ENCODE data around the gene GINS2.

GINS2 gene

DNA sequence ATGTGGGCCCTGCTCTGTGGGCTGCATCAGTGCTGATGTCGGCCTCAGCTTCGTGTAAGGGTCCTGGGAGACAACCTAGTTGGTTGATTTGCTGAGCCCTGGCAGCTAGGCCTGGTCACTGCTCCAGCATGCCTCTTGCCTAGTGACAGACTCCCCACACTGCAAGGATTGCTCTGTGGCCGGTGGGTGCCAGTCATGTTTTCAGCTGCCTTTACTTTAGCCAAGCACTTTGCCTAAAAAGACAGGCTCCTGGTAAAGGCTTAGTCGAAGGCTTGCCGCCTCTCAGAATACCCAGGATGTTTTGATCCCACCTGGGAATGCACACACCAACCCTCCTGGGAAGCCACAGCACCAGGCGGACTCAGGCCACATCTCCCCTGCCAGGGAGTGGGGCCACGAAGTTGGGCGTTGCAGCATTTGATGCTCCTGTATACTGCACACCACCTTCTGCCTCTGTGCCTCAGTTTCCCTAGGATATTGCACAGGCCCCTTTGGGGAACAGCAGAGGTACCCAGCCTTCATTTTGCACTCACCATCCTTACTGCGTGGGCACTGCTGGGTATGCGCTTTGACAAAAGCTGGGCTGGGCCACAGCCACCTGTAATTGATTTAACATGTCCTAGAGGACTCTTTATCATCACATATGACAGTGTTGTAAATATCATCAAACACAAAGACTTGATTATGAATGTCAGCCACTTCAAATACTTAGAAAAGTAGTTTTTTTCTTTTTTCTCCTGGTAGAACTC is 19.9 kb downstream of the GINS2 start:
- no peak overlapping the region for H3K9ac ChIP-seq (ENCODE audit: low read length)
- H2AFZ ChIP-seq (ENCODE audit: low read length): no peak overlapping the region
- H3F3A ChIP-seq (ENCODE audit: insufficient read depth, low read length): no peaks in the 10 kb centered on the region
- no peak overlapping the region for H3K4me2 ChIP-seq (ENCODE audit: low read length)
- no peaks in the 10 kb centered on the region for H3K4me1 ChIP-seq (ENCODE audit: insufficient read depth, low read length, severe bottlenecking)
- no peaks in the 10 kb centered on the region for H3K27me3 ChIP-seq (ENCODE audit: insufficient read depth, low read length)
- no peaks in the 10 kb centered on the region for H4K20me1 ChIP-seq (ENCODE audit: insufficient read depth, low read length)
- H3K79me2 ChIP-seq (ENCODE audit: insufficient read depth, low read length): no peaks in the 10 kb centered on the region
- no peaks in the 10 kb centered on the region for H3K9me2 ChIP-seq (ENCODE audit: low read depth, low read length)
- TF ChIP-seq EZH2 (IDR thresholded peaks at IDR 0.05; ENCODE audit: borderline replicate concordance, low read length): no peak
- H3K4me3 ChIP-seq (ENCODE audit: low read depth, low read length, poor library complexity, severe bottlenecking): no peak overlapping the region
- no peaks in the 10 kb centered on the region for H3K9me3 ChIP-seq (ENCODE audit: low read length)
- peaks cover 98% of the 10 kb centered on the region for H3K36me3 ChIP-seq (ENCODE audit: insufficient read depth, low read length)
- no peak overlapping the region for H3K27ac ChIP-seq (ENCODE audit: low read depth, low read length, poor library complexity, severe bottlenecking)

DNA sequence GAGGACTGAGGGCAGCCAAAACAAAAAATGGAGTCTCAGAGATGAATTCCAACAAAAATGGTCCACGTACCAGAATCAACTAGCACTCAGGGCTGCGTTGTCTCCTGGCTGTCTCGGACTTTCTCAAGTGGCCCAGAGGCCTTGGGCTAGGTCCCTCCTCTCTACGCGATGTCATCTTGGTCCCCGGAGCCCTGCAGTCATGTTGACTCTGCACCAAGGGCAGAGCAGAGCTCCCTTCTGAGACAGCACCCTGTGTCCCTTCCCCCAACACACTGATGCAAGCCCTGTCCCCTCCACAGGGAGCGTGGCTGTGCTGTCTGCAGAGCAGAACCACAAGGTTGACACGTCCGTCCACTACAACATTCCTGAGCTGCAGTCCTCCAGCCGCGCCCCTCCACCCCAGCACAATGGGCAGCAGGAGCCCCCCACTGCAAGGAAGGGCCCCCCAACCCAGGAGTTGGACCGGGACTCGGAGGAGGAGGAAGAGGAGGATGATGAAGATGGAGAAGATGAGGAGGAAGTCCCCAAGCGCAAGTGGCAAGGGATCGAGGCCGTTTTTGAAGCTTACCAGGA is 20.8 kb downstream of the GINS2 start:
- no peaks in the 10 kb centered on the region for H3F3A ChIP-seq (ENCODE audit: insufficient read depth, low read length)
- no peaks in the 10 kb centered on the region for H3K9me2 ChIP-seq (ENCODE audit: low read depth, low read length)
- H3K36me3 ChIP-seq (ENCODE audit: insufficient read depth, low read length): peaks cover 98% of the 10 kb centered on the region
- no peaks in the 10 kb centered on the region for H3K79me2 ChIP-seq (ENCODE audit: insufficient read depth, low read length)
- H3K27ac ChIP-seq (ENCODE audit: low read depth, low read length, poor library complexity, severe bottlenecking): no peak overlapping the region
- H3K4me1 ChIP-seq (ENCODE audit: insufficient read depth, low read length, severe bottlenecking): no peaks in the 10 kb centered on the region
- no peak overlapping the region for H3K4me2 ChIP-seq (ENCODE audit: low read length)
- H3K4me3 ChIP-seq (ENCODE audit: low read depth, low read length, poor library complexity, severe bottlenecking): no peak overlapping the region
- no peak overlapping the region for H3K9ac ChIP-seq (ENCODE audit: low read length)
- TF ChIP-seq, protein P1, sequence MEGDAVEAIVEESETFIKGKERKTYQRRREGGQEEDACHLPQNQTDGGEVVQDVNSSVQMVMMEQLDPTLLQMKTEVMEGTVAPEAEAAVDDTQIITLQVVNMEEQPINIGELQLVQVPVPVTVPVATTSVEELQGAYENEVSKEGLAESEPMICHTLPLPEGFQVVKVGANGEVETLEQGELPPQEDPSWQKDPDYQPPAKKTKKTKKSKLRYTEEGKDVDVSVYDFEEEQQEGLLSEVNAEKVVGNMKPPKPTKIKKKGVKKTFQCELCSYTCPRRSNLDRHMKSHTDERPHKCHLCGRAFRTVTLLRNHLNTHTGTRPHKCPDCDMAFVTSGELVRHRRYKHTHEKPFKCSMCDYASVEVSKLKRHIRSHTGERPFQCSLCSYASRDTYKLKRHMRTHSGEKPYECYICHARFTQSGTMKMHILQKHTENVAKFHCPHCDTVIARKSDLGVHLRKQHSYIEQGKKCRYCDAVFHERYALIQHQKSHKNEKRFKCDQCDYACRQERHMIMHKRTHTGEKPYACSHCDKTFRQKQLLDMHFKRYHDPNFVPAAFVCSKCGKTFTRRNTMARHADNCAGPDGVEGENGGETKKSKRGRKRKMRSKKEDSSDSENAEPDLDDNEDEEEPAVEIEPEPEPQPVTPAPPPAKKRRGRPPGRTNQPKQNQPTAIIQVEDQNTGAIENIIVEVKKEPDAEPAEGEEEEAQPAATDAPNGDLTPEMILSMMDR (IDR thresholded peaks at IDR 0.05; ENCODE audit: low read length): no peak
- TF ChIP-seq EZH2 (IDR thresholded peaks at IDR 0.05; ENCODE audit: borderline replicate concordance, low read length): no peak
- H2AFZ ChIP-seq (ENCODE audit: low read length): no peak overlapping the region
- H3K9me3 ChIP-seq (ENCODE audit: low read length): no peaks in the 10 kb centered on the region
- no peaks in the 10 kb centered on the region for H3K27me3 ChIP-seq (ENCODE audit: insufficient read depth, low read length)
- no peaks in the 10 kb centered on the region for H4K20me1 ChIP-seq (ENCODE audit: insufficient read depth, low read length)

DNA sequence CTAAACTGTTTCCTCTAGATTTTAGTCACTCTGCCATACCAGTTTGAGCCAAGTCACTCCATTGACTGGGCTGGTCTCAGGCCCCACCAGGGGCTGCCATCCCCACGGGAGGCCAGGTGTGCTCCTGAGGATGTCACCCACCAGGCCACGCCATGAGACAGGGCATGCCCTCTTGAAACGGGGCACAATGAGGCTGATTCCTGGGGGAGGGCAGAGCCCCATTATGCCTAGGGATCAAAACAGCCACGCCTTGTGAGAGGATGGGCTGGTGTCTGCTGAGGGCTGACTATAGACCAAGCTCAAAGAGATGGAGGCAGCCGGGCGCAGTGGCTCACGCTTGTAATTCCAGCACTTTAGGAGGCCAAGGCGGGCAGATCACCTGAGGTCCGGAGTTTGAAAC is 21.5 kb downstream of the GINS2 start:
- Histone ChIP-seq H3K4me2 (ENCODE audit: low read length) (no peak overlapping the region), H3K4me3 (ENCODE audit: low read depth, low read length, poor library complexity, severe bottlenecking) (no peak overlapping the region), H4K20me1 (ENCODE audit: insufficient read depth, low read length) (no peaks in the 10 kb centered on the region), H3K36me3 (ENCODE audit: insufficient read depth, low read length) (peaks cover 98% of the 10 kb centered on the region), H3K27me3 (ENCODE audit: insufficient read depth, low read length) (no peaks in the 10 kb centered on the region), H3F3A (ENCODE audit: insufficient read depth, low read length) (no peaks in the 10 kb centered on the region), H2AFZ (ENCODE audit: low read length) (no peak overlapping the region), H3K4me1 (ENCODE audit: insufficient read depth, low read length, severe bottlenecking) (no peaks in the 10 kb centered on the region), H3K27ac (ENCODE audit: low read depth, low read length, poor library complexity, severe bottlenecking) (no peak overlapping the region), H3K9me2 (ENCODE audit: low read depth, low read length) (no peaks in the 10 kb centered on the region), H3K9me3 (ENCODE audit: low read length) (no peaks in the 10 kb centered on the region), H3K9ac (ENCODE audit: low read length) (no peak overlapping the region), H3K79me2 (ENCODE audit: insufficient read depth, low read length) (no peaks in the 10 kb centered on the region)
- TF ChIP-seq, protein P1 (IDR thresholded peaks at IDR 0.05; ENCODE audit: low read length): no peak
- no peak for TF ChIP-seq EZH2 (IDR thresholded peaks at IDR 0.05; ENCODE audit: borderline replicate concordance, low read length)

Data from OCI-LY1 (cell line).